Peyer's patch (tissue), 4 donors: ENCODE data around the gene AP2S1. TPM values are rescaled to one million over a fixed set of nuclear protein-coding genes. Genes with fewer than 3 reads are reported as not detected.
"Not testable (repeated sequence)": the region's sequence is repeated elsewhere in the genome, so short reads cannot be mapped to it uniquely, and the experiment has no call there.

ENCODE experiments used
- DNase-seq, 3 donors: peaks; one replicate each; pipeline ENCODE4 v3.0.0-alpha.2; 2017 to 2019
- H3K27ac ChIP-seq, 4 donors: fragments of 200-600 bp; sonication (generic); one replicate each; pipeline ENCODE4 v1.5.1; 2016 to 2019
- H3K27me3 ChIP-seq, 2 donors: fragments of 200-600 bp; sonication (generic); one replicate each; pipeline ENCODE4 v1.5.1; 2019
- H3K36me3 ChIP-seq, 3 donors: fragments of 200-600 bp; sonication (generic); one replicate each; pipeline ENCODE4 v1.5.1; 2016 to 2019
- H3K4me1 ChIP-seq, 4 donors: fragments of 200-600 bp; sonication (generic); one replicate each; pipeline ENCODE4 v1.5.1; 2016 to 2019
- H3K4me3 ChIP-seq, 4 donors: fragments of 200-600 bp; sonication (generic); 1 replicate in 3 of 4; 2 replicates in 1 of 4; pipeline ENCODE4 v1.5.1; 2016 to 2019; ENCODE audit warnings: mild to moderate bottlenecking in 1 of 4
- H3K9me3 ChIP-seq, 4 donors: fragments of 200-600 bp; sonication (generic); one replicate each; pipeline ENCODE4 v1.5.1; 2016 to 2019; ENCODE audit warnings: mild to moderate bottlenecking in 1 of 4
- CTCF ChIP-seq, 6 experiments: fragments of 450-650 bp in 4 of 6; fragments of 200-600 bp in 2 of 6; sonication (generic) in 1 of 6; IDR thresholded peaks; one replicate each; pipeline ENCODE4 v1.5.1; 2017 to 2019; ENCODE audit warnings: antibody characterized with exemption in 6 of 6, mild to moderate bottlenecking in 3 of 6, moderate library complexity in 1 of 6
- POLR2A ChIP-seq, 2 donors: fragments of 450-650 bp; IDR thresholded peaks; one replicate each; pipeline ENCODE4 v1.5.1; 2017; ENCODE audit warnings: antibody characterized with exemption in 2 of 2, mild to moderate bottlenecking in 2 of 2, moderate library complexity in 2 of 2
- total RNA-seq, 4 donors: library from RNA; depleted of rRNA; stranded (reverse); fragments of >200 nt; gene quantifications; one replicate each; pipeline ENCODE4 v1.1.0, GENCODE V29; 2016

AP2S1 gene
- total RNA-seq, 4 donors from 2014 or later: 56.9 to 83.6 (median 64.5) TPM

GRCh38 chr19:46881092-46881491 lies 30.4 kb upstream of the AP2S1 start:
- no peak overlapping the region for H3K27ac ChIP-seq
- H3K36me3 ChIP-seq: no peaks in the 10 kb centered on the region
- TF ChIP-seq CTCF (IDR thresholded peaks at IDR 0.05) (no peak), POLR2A (IDR thresholded peaks at IDR 0.05) (no peak)
- H3K4me1 ChIP-seq: no peaks in the 10 kb centered on the region
- H3K9me3 ChIP-seq: no peaks in the 10 kb centered on the region
- H3K4me3 ChIP-seq: no peak overlapping the region
- H3K27me3 ChIP-seq: no peaks in the 10 kb centered on the region
- DNase-seq: no peak

GRCh38 chr19:46880431-46880830 lies 29.8 kb upstream of the AP2S1 start:
- no peak for DNase-seq

GRCh38 chr19:46878613-46879375 lies 28.1 kb upstream of the AP2S1 start:
- Histone ChIP-seq H3K36me3 (peaks cover 0 to 4% (median 0%) of the 10 kb centered on the region in 3 donors), H3K4me3 (no peak overlapping the region), H3K4me1 (no peaks in the 10 kb centered on the region), H3K27me3 (no peaks in the 10 kb centered on the region), H3K27ac (no peak overlapping the region), H3K9me3 (no peaks in the 10 kb centered on the region)
- DNase-seq: no peak
- TF ChIP-seq CTCF (IDR thresholded peaks at IDR 0.05) (no peak), POLR2A (IDR thresholded peaks at IDR 0.05) (no peak)

More at GRCh38 chr19:46880431-46880830, 29.8 kb upstream of the AP2S1 start:
- no peak for TF ChIP-seq POLR2A (IDR thresholded peaks at IDR 0.05)
- Histone ChIP-seq H3K4me1 (no peaks in the 10 kb centered on the region), H3K4me3 (no peak overlapping the region), H3K9me3 (no peaks in the 10 kb centered on the region), H3K27me3 (no peaks in the 10 kb centered on the region), H3K27ac (no peak overlapping the region), H3K36me3 (no peaks in the 10 kb centered on the region)

DNA sequence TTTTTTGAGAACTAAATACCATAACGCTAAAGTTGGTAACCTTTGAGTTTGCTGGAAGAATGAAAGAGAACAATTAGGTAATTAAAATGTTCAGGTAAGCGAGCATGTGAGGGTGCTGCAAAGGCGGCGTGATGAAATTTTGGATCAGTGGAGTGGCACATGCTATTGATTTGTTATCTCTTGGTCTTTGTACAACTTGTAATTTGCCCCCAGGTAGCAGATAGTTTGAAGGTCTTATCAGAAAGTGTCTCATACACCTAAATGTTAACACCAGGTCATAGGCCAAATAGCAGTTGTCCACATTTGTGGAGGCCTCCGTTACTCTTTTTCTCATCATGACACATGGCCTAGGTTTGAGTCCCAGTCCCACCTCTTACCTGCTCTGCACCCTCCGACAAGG lies 25.0 kb upstream of the AP2S1 start:
- H3K36me3 ChIP-seq: peaks cover 0 to 4% (median 0%) of the 10 kb centered on the region in 3 donors
- no peak overlapping the region for H3K27ac ChIP-seq
- DNase-seq: no peak
- no peak overlapping the region for H3K4me3 ChIP-seq
- TF ChIP-seq POLR2A (IDR thresholded peaks at IDR 0.05) (no peak), CTCF (IDR thresholded peaks at IDR 0.05) (no peak)
- no peaks in the 10 kb centered on the region for H3K27me3 ChIP-seq
- no peaks in the 10 kb centered on the region for H3K4me1 ChIP-seq
- no peaks in the 10 kb centered on the region for H3K9me3 ChIP-seq

DNA sequence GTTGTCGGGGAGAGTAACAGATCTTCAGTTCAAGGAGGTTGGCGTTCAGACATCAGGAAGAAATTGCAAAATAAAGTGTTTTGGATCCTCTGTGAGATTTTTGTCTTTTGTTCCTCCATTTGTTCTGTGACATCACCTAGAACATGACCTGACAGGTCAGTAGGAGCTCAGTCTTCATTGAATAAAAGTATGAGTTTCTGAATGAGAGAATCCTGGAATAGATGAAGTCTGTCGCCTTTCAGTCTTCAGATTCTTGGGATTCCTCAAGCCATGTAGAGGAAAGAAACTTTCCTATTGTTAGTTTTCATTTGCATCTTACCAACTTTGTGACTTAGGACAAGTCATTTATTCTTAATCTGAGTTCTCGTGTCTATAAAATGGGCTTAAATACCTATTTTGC lies 24.6 kb upstream of the AP2S1 start:
- Histone ChIP-seq H3K27ac (no peak overlapping the region), H3K4me1 (no peaks in the 10 kb centered on the region), H3K36me3 (peaks cover 0 to 4% (median 0%) of the 10 kb centered on the region in 3 donors), H3K9me3 (no peaks in the 10 kb centered on the region), H3K4me3 (no peak overlapping the region), H3K27me3 (no peaks in the 10 kb centered on the region)
- DNase-seq: no peak
- TF ChIP-seq CTCF (IDR thresholded peaks at IDR 0.05): no peak

- no peaks in the 10 kb centered on the region for H3K9me3 ChIP-seq
- no peak overlapping the region for H3K27ac ChIP-seq
- peaks cover 0 to 4% (median 0%) of the 10 kb centered on the region in 3 donors for H3K36me3 ChIP-seq
- DNase-seq: peak in 1 of 3 donors; percentile 38
- no peaks in the 10 kb centered on the region for H3K4me1 ChIP-seq
- TF ChIP-seq POLR2A (IDR thresholded peaks at IDR 0.05): no peak
- TF ChIP-seq CTCF (IDR thresholded peaks at IDR 0.05): no peak
- H3K4me3 ChIP-seq: no peak overlapping the region
- H3K27me3 ChIP-seq: no peaks in the 10 kb centered on the region
Measured at GRCh38 chr19:46872967-46873366, 22.3 kb upstream of the AP2S1 start.

DNA sequence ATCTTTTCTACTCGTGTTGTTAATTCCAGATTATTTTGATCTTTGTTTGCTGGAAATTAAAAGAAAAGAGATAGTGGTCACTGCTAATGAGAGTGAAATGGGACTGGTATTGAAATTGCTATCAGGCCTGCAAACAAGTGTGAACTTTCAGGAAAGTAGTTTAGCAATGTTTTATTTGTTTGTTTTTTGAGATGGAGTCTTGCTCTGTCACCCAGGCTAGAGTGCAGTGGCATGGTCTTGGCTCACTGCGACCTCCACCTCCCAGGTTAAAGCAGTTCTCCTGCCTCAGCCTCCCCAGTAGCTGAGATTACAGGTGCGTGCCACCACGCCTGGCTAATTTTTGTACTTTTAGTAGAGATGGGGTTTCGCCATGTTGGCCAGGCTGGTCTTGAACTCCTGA lies 20.5 kb upstream of the AP2S1 start:
- peaks cover 0 to 10% (median 0%) of the 10 kb centered on the region in 4 donors for H3K4me1 ChIP-seq
- H3K36me3 ChIP-seq, H3K27ac ChIP-seq, H3K9me3 ChIP-seq, DNase-seq, H3K27me3 ChIP-seq, H3K4me3 ChIP-seq: not testable (repeated sequence)
